Heart left ventricle (tissue), 16 donors: Measurements from ENCODE around the gene IRF8. TPM values are rescaled to one million over a fixed set of nuclear protein-coding genes. Genes with fewer than 3 reads are reported as not detected.

ENCODE experiments used
- ATAC-seq, 4 donors: fragments of 200-7000 bp; cut with Tn5 transposase; one replicate each; pipeline ENCODE4 v1.9.1; 2020 to 2022; ENCODE audit warnings: moderate library complexity in 4 of 4, mild to moderate bottlenecking in 3 of 4, moderate number of reproducible peaks in 1 of 4
- DNase-seq, 5 donors: peaks; one replicate each; pipeline ENCODE4 v3.0.0-alpha.2; 2020
- H3K27ac ChIP-seq, 12 donors: fragments of 200-600 bp; sonication (generic) in 4 of 12; one replicate each; pipeline versions ENCODE4 v1.5.0 to v1.8.0; 2016 to 2022; ENCODE audit warnings: mild to moderate bottlenecking in 2 of 12
- H3K27me3 ChIP-seq, 9 donors: fragments of 200-600 bp; sonication (generic) in 2 of 9; one replicate each; pipeline versions ENCODE4 v1.5.1 to v1.8.0; 2016 to 2022; ENCODE audit warnings: mild to moderate bottlenecking in 3 of 9
- H3K36me3 ChIP-seq, 9 donors: fragments of 200-600 bp; sonication (generic) in 2 of 9; one replicate each; pipeline versions ENCODE4 v1.5.0 to v1.8.0; 2018 to 2022; ENCODE audit warnings: mild to moderate bottlenecking in 2 of 9
- H3K4me1 ChIP-seq, 12 donors: fragments of 200-600 bp; sonication (generic) in 4 of 12; one replicate each; pipeline versions ENCODE4 v1.5.0 to v1.8.0; 2016 to 2022; ENCODE audit warnings: mild to moderate bottlenecking in 3 of 12
- H3K4me3 ChIP-seq, 12 donors: fragments of 200-600 bp; sonication (generic) in 4 of 12; one replicate each; pipeline versions ENCODE4 v1.5.0 to v1.8.0; 2017 to 2022; ENCODE audit warnings: mild to moderate bottlenecking in 9 of 12, moderate library complexity in 4 of 12
- H3K9me3 ChIP-seq, 12 donors: fragments of 200-600 bp; sonication (generic) in 4 of 12; one replicate each; pipeline versions ENCODE4 v1.5.0 to v1.8.0; 2016 to 2022; ENCODE audit warnings: mild to moderate bottlenecking in 1 of 12
- CTCF ChIP-seq, 12 donors: fragments of 200-600 bp; sonication (generic) in 4 of 12; IDR thresholded peaks; one replicate each; pipeline versions ENCODE4 v1.5.0 to v1.8.0; 2018 to 2022; ENCODE audit warnings: antibody characterized with exemption in 12 of 12, mild to moderate bottlenecking in 5 of 12
- POLR2A ChIP-seq, 2 donors: fragments of 450-650 bp; IDR thresholded peaks; one replicate each; pipeline ENCODE4 v1.6.1; 2017; ENCODE audit warnings: antibody characterized with exemption in 2 of 2, mild to moderate bottlenecking in 2 of 2, moderate library complexity in 2 of 2
- WGBS, 4 donors: extraction: QIAGEN DNeasy Blood & Tissue Kit in 2 of 4; methylation state at CpG; one replicate each; pipeline versions ENCODE4 v1.1.5 to v1.1.7; 2013 to 2018; 5-methylcytosine and 5-hydroxymethylcytosine counted together
- intact Hi-C, 10 donors: fragments of 100-400 bp; cut with DNase I; formaldehyde crosslinking; loops; one replicate each; pipeline versions ENCODE4 v1.11.1 to v1.14.2; 2022
- polyA plus RNA-seq, 2 donors: library from polyadenylated mRNA; stranded (reverse); fragments of 200-250 nt; gene quantifications; one replicate each; pipeline ENCODE4 v1.2.3, GENCODE V29; 2013
- total RNA-seq, 9 donors: library from RNA; depleted of rRNA in 2 of 9; stranded (reverse); fragments of >200 nt in 2 of 9; fragmentation: NEBNext Ultra II Directional in 3 of 9; extraction: Animal tissue kit (Norgen Biotek cat#: 25700) in 3 of 9; gene quantifications; one replicate each; pipeline versions ENCODE4 v1.1.0 to v1.2.4, GENCODE V29; 2016 to 2023
- donor health status: ischemic (EF 13 %, LVEDD 7.1; RV severe dilation, severe dysfunction).
- donor health status: healthy with polysubstance abuse.
- donor health status: DM: no; HTN: yes; CAD: no.
- donor health status: DM: no; HTN: no; CAD: no.
- donor health status: ischemic (EF 25% LVEDD 6.9; RV normal size, moderate dysfunction).
- donor health status: ischemic (EF 25% LVEDD 5.7; RV mildly dilated, moderate dysfunction).
- donor health status: healthy.
- donor health status: DM: yes; HTN: yes; CAD: no.
- donor health status: ischemic (EF 35%, LVEDD 5.7; RV mildly dilated, moderate dysfunction).
- donor health status: nonischemic (EF 11% LVEDD 7.7; RV severe dilation, severe dysfunction).
- donor health status: DM: yes; HTN: yes; CAD: no.
- donor health status: PGD.
- donor health status: ischemic (EF 29% LVEDD 5.4; RV normal size, mild dysfunction).
- donor health status: nonischemic (EF 23%, LVEDD 6.1; RV moderate dilation, normal function).

The IRF8 gene
- total and polyA plus RNA-seq, 11 donors, result 1.0 to 31.8 (median 3.1) TPM

GRCh38 chr16:85931596-85932402 is 32.8 kb downstream of the IRF8 start:
- whole genome bisulfite sequencing, 4 donors, result 81 to 91% (median 87%) methylated on average over 23 of the region's 23 CpGs
- intact Hi-C loops, result no loop called here
- Histone ChIP-seq H3K4me3 (no peak overlapping the region), H3K36me3 (no peaks in the 10 kb centered on the region), H3K9me3 (no peaks in the 10 kb centered on the region), H3K27ac (no peak overlapping the region), H3K27me3 (peaks cover 0 to 41% (median 0%) of the 10 kb centered on the region in 9 donors), H3K4me1 (peaks cover 0 to 23% (median 0%) of the 10 kb centered on the region in 12 donors)
- DNase-seq (peak in 1 of 5 donors; percentile 40), ATAC-seq (no peak)
- no peak for TF ChIP-seq CTCF (IDR thresholded peaks at IDR 0.05)
- TF ChIP-seq POLR2A (IDR thresholded peaks at IDR 0.05), result no peak

GRCh38 chr16:85934210-85934609 is 35.2 kb downstream of the IRF8 start:
- intact Hi-C loops, result no loop called here
- Histone ChIP-seq H3K27ac (no peak overlapping the region), H3K4me3 (no peak overlapping the region), H3K4me1 (peaks cover 0 to 31% (median 0%) of the 10 kb centered on the region in 12 donors), H3K36me3 (no peaks in the 10 kb centered on the region), H3K27me3 (peaks cover 0 to 30% (median 0%) of the 10 kb centered on the region in 9 donors), H3K9me3 (no peaks in the 10 kb centered on the region)
- WGBS, 4 donors, result 81 to 89% (median 84%) methylated on average over 9 of the region's 9 CpGs
- DNase-seq, result no peak
- ATAC-seq, result no peak
- TF ChIP-seq POLR2A (IDR thresholded peaks at IDR 0.05) (no peak), CTCF (IDR thresholded peaks at IDR 0.05) (no peak)

GRCh38 chr16:85935391-85935973 is 36.5 kb downstream of the IRF8 start:
- ATAC-seq, result no peak
- intact Hi-C loops, result no loop called here

More at GRCh38 chr16:85935391-85935973, 36.5 kb downstream of the IRF8 start:
- no peak overlapping the region for H3K4me3 ChIP-seq
- WGBS, 4 donors, result 58 to 76% (median 62%) methylated on average over 13 of the region's 13 CpGs
- TF ChIP-seq POLR2A (IDR thresholded peaks at IDR 0.05) (no peak), CTCF (IDR thresholded peaks at IDR 0.05) (no peak)
- H3K27ac ChIP-seq, result peak overlapping the region in 1 of 12 donors; percentile 76
- no peaks in the 10 kb centered on the region for H3K9me3 ChIP-seq
- no peak for DNase-seq
- peaks cover 0 to 18% (median 0%) of the 10 kb centered on the region in 9 donors for H3K27me3 ChIP-seq
- no peaks in the 10 kb centered on the region for H3K36me3 ChIP-seq
- peaks cover 0 to 31% (median 0%) of the 10 kb centered on the region in 12 donors for H3K4me1 ChIP-seq
